ENCODE data around the gene MANBA.

Gene MANBA

GRCh38 chr4:102604222-102604940 is 156.4 kb downstream of the MANBA start:
- no peak for TF ChIP-seq CTCF (IDR thresholded peaks at IDR 0.05)

GRCh38 chr4:102601586-102602227 is 159.1 kb downstream of the MANBA start:
- no peak for TF ChIP-seq CTCF (IDR thresholded peaks at IDR 0.05)

GRCh38 chr4:102600689-102601088 is 160.1 kb downstream of the MANBA start:
- no peak for TF ChIP-seq CTCF (IDR thresholded peaks at IDR 0.05)

GRCh38 chr4:102599886-102600285 is 160.9 kb downstream of the MANBA start:
- no peak for TF ChIP-seq CTCF (IDR thresholded peaks at IDR 0.05)

GRCh38 chr4:102599455-102599854 is 161.3 kb downstream of the MANBA start:
- no peak for TF ChIP-seq CTCF (IDR thresholded peaks at IDR 0.05)

- TF ChIP-seq CTCF (IDR thresholded peaks at IDR 0.05), result no peak
Observed at GRCh38 chr4:102598762-102599374, 161.9 kb downstream of the MANBA start.

- no peak for TF ChIP-seq CTCF (IDR thresholded peaks at IDR 0.05)
Observed at GRCh38 chr4:102598086-102598761, 162.5 kb downstream of the MANBA start.

Data from LNCAP (cell line).